Esophagus squamous epithelium (tissue), 5 donors: Measurements from ENCODE around the gene LDLR. TPM values are rescaled to one million over a fixed set of nuclear protein-coding genes. Genes with fewer than 3 reads are reported as not detected.

ENCODE experiments used
- DNase-seq: peaks from one replicate; lab custom pipeline; 2025; lab: John Stamatoyannopoulos, UW
- H3K27ac ChIP-seq, 4 donors: fragments of 200-600 bp; sonication (generic); one replicate each; pipeline ENCODE4 v1.5.1; 2016 to 2019; ENCODE audit warnings: mild to moderate bottlenecking in 1 of 4
- H3K27me3 ChIP-seq, 4 donors: fragments of 200-600 bp; sonication (generic); 1 replicate in 3 of 4; 2 replicates in 1 of 4; pipeline versions ENCODE4 v1.5.1 to v1.6.0; 2017 to 2021; ENCODE audit warnings: antibody characterized with exemption in 1 of 4
- H3K36me3 ChIP-seq, 3 donors: fragments of 200-600 bp; sonication (generic); one replicate each; pipeline ENCODE4 v1.5.1; 2016 to 2019
- H3K4me1 ChIP-seq, 3 donors: fragments of 200-600 bp; sonication (generic); one replicate each; pipeline ENCODE4 v1.5.1; 2017 to 2019
- H3K4me3 ChIP-seq, 4 donors: fragments of 200-600 bp; sonication (generic); 1 replicate in 3 of 4; 2 replicates in 1 of 4; pipeline ENCODE4 v1.5.1; 2016 to 2019; ENCODE audit warnings: mild to moderate bottlenecking in 2 of 4, moderate library complexity in 1 of 4
- H3K9me3 ChIP-seq, 3 donors: fragments of 200-600 bp; sonication (generic); one replicate each; pipeline ENCODE4 v1.5.1; 2016 to 2019
- CTCF ChIP-seq, 6 experiments: fragments of 450-650 bp in 4 of 6; fragments of 200-600 bp in 2 of 6; sonication (generic) in 2 of 6; IDR thresholded peaks; one replicate each; pipeline ENCODE4 v1.5.1; 2016 to 2019; ENCODE audit warnings: antibody characterized with exemption in 6 of 6, mild to moderate bottlenecking in 4 of 6, moderate library complexity in 4 of 6
- POLR2A ChIP-seq, 4 donors: fragments of 450-650 bp; IDR thresholded peaks; one replicate each; pipeline ENCODE4 v1.6.1; 2017; ENCODE audit warnings: antibody characterized with exemption in 4 of 4, mild to moderate bottlenecking in 4 of 4, moderate library complexity in 3 of 4
- WGBS, 2 donors: methylation state at CpG; one replicate each; pipeline ENCODE4 v1.1.5; 2018; 5-methylcytosine and 5-hydroxymethylcytosine counted together
- intact Hi-C: fragments of 100-400 bp; cut with DNase I; formaldehyde crosslinking; loops from one replicate; pipeline ENCODE4 v1.15.0; 2022
- total RNA-seq, 4 donors: library from RNA; depleted of rRNA; stranded (reverse); fragments of >200 nt; gene quantifications; one replicate each; pipeline ENCODE4 v1.1.0, GENCODE V29; 2016
- donor health status: DM: yes; HTN: yes; CAD: no.

LDLR gene
- total RNA-seq, 4 donors from 2014 or later: 58.9 to 207 (median 149) TPM

DNA sequence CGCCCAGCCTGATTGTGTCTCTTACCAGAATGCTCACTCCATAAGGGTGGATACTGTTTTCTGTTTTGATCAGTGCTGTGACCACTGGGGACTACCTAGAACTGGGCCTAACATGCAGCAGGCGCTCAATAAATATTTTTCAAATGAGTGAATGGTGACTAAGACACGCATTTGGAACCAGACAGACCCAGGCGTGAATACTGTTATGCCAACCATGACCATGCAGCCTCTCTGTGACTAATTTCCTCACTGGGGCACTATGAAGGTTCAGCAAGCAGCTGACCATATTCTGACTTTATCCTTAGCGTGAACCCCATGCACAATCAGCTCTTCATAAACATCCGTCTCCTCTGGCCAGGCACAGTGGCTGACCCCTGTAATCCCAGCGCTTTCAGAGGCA is 79.3 kb downstream of the LDLR start:
- Histone ChIP-seq H3K4me1 (peaks cover 0 to 69% (median 36%) of the 10 kb centered on the region in 3 donors), H3K9me3 (no peaks in the 10 kb centered on the region), H3K36me3 (peaks cover under 1 to 61% (median 11%) of the 10 kb centered on the region in 3 donors), H3K27me3 (no peaks in the 10 kb centered on the region), H3K4me3 (no peak overlapping the region), H3K27ac (peak overlapping the region; percentile 51 to 88 (median 84))
- WGBS, 2 donors: 75 to 83% methylated on average over 2 to 6 of the region's 7 CpGs
- intact Hi-C loops: no loop called here
- no peak for TF ChIP-seq CTCF (IDR thresholded peaks at IDR 0.05)
- no peak for TF ChIP-seq POLR2A (IDR thresholded peaks at IDR 0.05)
- no peak for DNase-seq

DNA sequence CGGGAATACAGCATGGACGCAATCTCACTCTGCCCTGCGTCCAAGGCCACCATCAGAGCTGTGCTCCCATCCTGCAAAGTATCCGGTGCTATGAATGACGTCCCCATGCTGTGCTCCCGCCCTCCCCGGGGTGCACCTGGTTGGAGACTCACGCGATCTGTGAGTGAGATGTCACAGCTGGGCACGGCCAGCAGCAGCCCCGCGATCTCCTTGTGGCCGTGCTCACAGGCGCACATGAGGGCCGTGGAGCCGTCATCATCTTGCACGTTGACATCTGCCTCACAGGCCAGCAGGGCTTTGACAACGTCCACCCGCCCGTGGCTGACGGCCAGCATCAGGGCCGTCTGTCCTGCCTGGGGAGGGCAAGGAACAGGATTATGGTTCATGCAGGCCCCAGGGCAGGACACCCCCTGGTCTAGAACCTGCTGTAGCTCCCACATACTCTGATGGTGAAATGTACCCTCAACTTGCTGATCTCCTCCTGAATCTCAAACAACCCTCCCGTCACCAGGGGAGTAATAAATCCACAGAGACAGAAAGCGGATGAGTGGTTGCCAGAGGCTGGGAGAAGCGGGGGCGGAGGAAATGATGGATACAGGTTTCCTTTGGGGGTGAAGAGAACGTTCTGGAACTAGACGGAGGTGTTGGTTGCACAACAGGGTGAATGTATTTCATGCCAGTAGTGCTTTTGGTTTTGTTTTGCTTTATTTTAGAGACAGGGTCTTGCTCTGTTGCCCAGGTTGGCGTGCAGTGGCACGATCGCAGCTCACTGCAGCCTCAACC is 80.8 kb downstream of the LDLR start:
- Histone ChIP-seq H3K27ac (peak overlapping the region; percentile 9 to 88 (median 84)), H3K27me3 (no peaks in the 10 kb centered on the region), H3K36me3 (peaks cover 12 to 76% (median 17%) of the 10 kb centered on the region in 3 donors), H3K9me3 (no peaks in the 10 kb centered on the region), H3K4me3 (no peak overlapping the region), H3K4me1 (peaks cover 0 to 57% (median 25%) of the 10 kb centered on the region in 3 donors)
- WGBS, 2 donors: 80 to 83% methylated on average over 8 to 21 of the region's 31 CpGs
- TF ChIP-seq CTCF (IDR thresholded peaks at IDR 0.05) (no peak), POLR2A (IDR thresholded peaks at IDR 0.05) (no peak)
- intact Hi-C loops: no loop called here
- DNase-seq: no peak

GRCh38 chr19:11171144-11171543 is 81.9 kb downstream of the LDLR start:
- 77 to 78% methylated on average over 5 of the region's 5 CpGs for WGBS, 2 donors
- no peak overlapping the region for H3K4me3 ChIP-seq
- peak overlapping the region in 3 of 4 donors; percentile 84 to 88 (median 85) for H3K27ac ChIP-seq
- H3K27me3 ChIP-seq: no peaks in the 10 kb centered on the region
- no peak for DNase-seq
- H3K9me3 ChIP-seq: no peaks in the 10 kb centered on the region
- intact Hi-C loops: no loop called here
- peaks cover 0 to 47% (median 16%) of the 10 kb centered on the region in 3 donors for H3K4me1 ChIP-seq
- H3K36me3 ChIP-seq: peaks cover 12 to 87% (median 19%) of the 10 kb centered on the region in 3 donors
- TF ChIP-seq CTCF (IDR thresholded peaks at IDR 0.05) (no peak), POLR2A (IDR thresholded peaks at IDR 0.05) (no peak)

- DNase-seq: no peak
- peaks cover 12 to 92% (median 23%) of the 10 kb centered on the region in 3 donors for H3K36me3 ChIP-seq
- TF ChIP-seq CTCF (IDR thresholded peaks at IDR 0.05) (no peak), POLR2A (IDR thresholded peaks at IDR 0.05) (no peak)
- H3K27me3 ChIP-seq: no peaks in the 10 kb centered on the region
- H3K27ac ChIP-seq: peak overlapping the region in 3 of 4 donors; percentile 6 to 46 (median 35)
- intact Hi-C loops: no loop called here
- H3K4me1 ChIP-seq: peaks cover 0 to 32% (median 9%) of the 10 kb centered on the region in 3 donors
- no peak overlapping the region for H3K4me3 ChIP-seq
- 60 to 75% methylated on average over 1 to 6 of the region's 6 CpGs for WGBS, 2 donors
- H3K9me3 ChIP-seq: no peaks in the 10 kb centered on the region
Measured at GRCh38 chr19:11172576-11172975, 83.3 kb downstream of the LDLR start.

- H3K27ac ChIP-seq: peak overlapping the region in 3 of 4 donors; percentile 9 to 46 (median 35)
- no peak for DNase-seq
- no peaks in the 10 kb centered on the region for H3K27me3 ChIP-seq
- WGBS, 2 donors: 73 to 93% methylated on average over 5 to 7 of the region's 8 CpGs
- peaks cover 0 to 26% (median 3%) of the 10 kb centered on the region in 3 donors for H3K4me1 ChIP-seq
- no peak overlapping the region for H3K4me3 ChIP-seq
- intact Hi-C loops: no loop called here
- TF ChIP-seq CTCF (IDR thresholded peaks at IDR 0.05) (no peak), POLR2A (IDR thresholded peaks at IDR 0.05) (no peak)
- peaks cover 17 to 95% (median 23%) of the 10 kb centered on the region in 3 donors for H3K36me3 ChIP-seq
- no peaks in the 10 kb centered on the region for H3K9me3 ChIP-seq
Measured at GRCh38 chr19:11173516-11174155, 84.4 kb downstream of the LDLR start.
